NCI-H1092 (cell line): Measurements from ENCODE around the gene MYO16.
A peak's percentile ranks its signal among the peaks of the same experiment; 100 is the strongest.
"Not testable (repeated sequence)": the region's sequence is repeated elsewhere in the genome, so short reads cannot be mapped to it uniquely, and the experiment has no call there.

Source experiments
- DNase-seq: peaks from one replicate; lab custom pipeline; 2025; lab: John Stamatoyannopoulos, UW

The MYO16 gene

GRCh38 chr13:108895220-108895704, 265.9 kb downstream of the MYO16 start:
- DNase-seq = peak; percentile 41

- no peak for DNase-seq
These were observed 268.5 kb downstream of the MYO16 start for GRCh38 chr13:108897955-108898354.

GRCh38 chr13:108902405-108903155, 273.2 kb downstream of the MYO16 start:
- no peak for DNase-seq

- no peak for DNase-seq
These were observed 274.2 kb downstream of the MYO16 start for GRCh38 chr13:108903613-108904012.

GRCh38 chr13:108911807-108912206, 282.4 kb downstream of the MYO16 start:
- no peak for DNase-seq

- DNase-seq = not testable (repeated sequence)
These were observed 284.3 kb downstream of the MYO16 start for GRCh38 chr13:108913731-108914130.

- DNase-seq = no peak
These were observed 285.8 kb downstream of the MYO16 start for GRCh38 chr13:108915095-108915633.

- peak; percentile 48 for DNase-seq
These were observed 286.5 kb downstream of the MYO16 start for GRCh38 chr13:108915634-108916512.

GRCh38 chr13:108917581-108917980, 288.2 kb downstream of the MYO16 start:
- DNase-seq = no peak

- no peak for DNase-seq
These were observed 289.9 kb downstream of the MYO16 start for GRCh38 chr13:108919036-108919907.

- no peak for DNase-seq
These were observed 290.7 kb downstream of the MYO16 start for GRCh38 chr13:108920137-108920536.

GRCh38 chr13:108921238-108921637, 291.8 kb downstream of the MYO16 start:
- no peak for DNase-seq

GRCh38 chr13:108922108-108922507, 292.7 kb downstream of the MYO16 start:
- no peak for DNase-seq

GRCh38 chr13:108923386-108924047, 294.1 kb downstream of the MYO16 start:
- DNase-seq = no peak

GRCh38 chr13:108924134-108924533, 294.7 kb downstream of the MYO16 start:
- no peak for DNase-seq

- no peak for DNase-seq
These were observed 295.1 kb downstream of the MYO16 start for GRCh38 chr13:108924541-108924940.

- DNase-seq = no peak
These were observed 295.7 kb downstream of the MYO16 start for GRCh38 chr13:108925070-108925469.

GRCh38 chr13:108926862-108927261, 297.5 kb downstream of the MYO16 start:
- DNase-seq = no peak

GRCh38 chr13:108927615-108928014, 298.2 kb downstream of the MYO16 start:
- no peak for DNase-seq

GRCh38 chr13:108929532-108930206, 300.3 kb downstream of the MYO16 start:
- DNase-seq = no peak

GRCh38 chr13:108932196-108932595, 302.8 kb downstream of the MYO16 start:
- DNase-seq = no peak
